Measurements from ENCODE around the gene TEX264.
"Not testable (repeated sequence)": the region's sequence is repeated elsewhere in the genome, so short reads cannot be mapped to it uniquely, and the experiment has no call there.

The TEX264 gene

GRCh38 chr3:51670823-51671733, at the start of gene TEX264:
Gene TEX264 (plus strand): TSS chr3:51671252. CDS start chr3:51674305, 3,053 bp downstream.
- peak; percentile 86 for DNase-seq (ENCODE audit: low read depth)

GRCh38 chr3:51622413-51622812, 48.6 kb upstream of the TEX264 start:
- DNase-seq (ENCODE audit: low read depth) = no peak

- DNase-seq (ENCODE audit: low read depth) = no peak
Measured at GRCh38 chr3:51622868-51623267, 48.2 kb upstream of the TEX264 start.

GRCh38 chr3:51630513-51630912, 40.5 kb upstream of the TEX264 start:
- DNase-seq (ENCODE audit: low read depth) = no peak

GRCh38 chr3:51637144-51637940, 33.7 kb upstream of the TEX264 start:
- no peak for DNase-seq (ENCODE audit: low read depth)

GRCh38 chr3:51637941-51638471, 33.0 kb upstream of the TEX264 start:
- DNase-seq (ENCODE audit: low read depth) = no peak

GRCh38 chr3:51642462-51642861, 28.6 kb upstream of the TEX264 start:
- DNase-seq (ENCODE audit: low read depth) = no peak

GRCh38 chr3:51646091-51646490, 25.0 kb upstream of the TEX264 start:
- DNase-seq (ENCODE audit: low read depth) = no peak

- not testable (repeated sequence) for DNase-seq (ENCODE audit: low read depth)
Measured at GRCh38 chr3:51652103-51652502, 18.9 kb upstream of the TEX264 start.

- DNase-seq (ENCODE audit: low read depth) = not testable (repeated sequence)
Measured at GRCh38 chr3:51653409-51653808, 17.6 kb upstream of the TEX264 start.

GRCh38 chr3:51657234-51657633, 13.8 kb upstream of the TEX264 start:
- DNase-seq (ENCODE audit: low read depth) = no peak

GRCh38 chr3:51659942-51660341, 11.1 kb upstream of the TEX264 start:
- no peak for DNase-seq (ENCODE audit: low read depth)

GRCh38 chr3:51662456-51662855, 8.6 kb upstream of the TEX264 start:
- no peak for DNase-seq (ENCODE audit: low read depth)

- DNase-seq (ENCODE audit: low read depth) = no peak
Measured at GRCh38 chr3:51668756-51669155, 2.3 kb upstream of the TEX264 start.

- DNase-seq (ENCODE audit: low read depth) = peak; percentile 70
Measured at GRCh38 chr3:51669241-51670052, 1.6 kb upstream of the TEX264 start.

- no peak for DNase-seq (ENCODE audit: low read depth)
Measured at GRCh38 chr3:51670053-51670822, 814 bp upstream of the TEX264 start.

GRCh38 chr3:51671734-51672475, 853 bp downstream of the TEX264 start:
- DNase-seq (ENCODE audit: low read depth) = peak; percentile 25

- DNase-seq (ENCODE audit: low read depth) = no peak
Measured at GRCh38 chr3:51673181-51673801, 2.2 kb downstream of the TEX264 start.

- DNase-seq (ENCODE audit: low read depth) = no peak
Measured at GRCh38 chr3:51673802-51674654, 3.0 kb downstream of the TEX264 start.

Measured in activated gamma-delta T cell treated with anti-CD3 and anti-CD28 coated beads, Interleukin-2, amount 50 U/mL, for 16 hours (primary cell).